Activated CD4-positive, alpha-beta memory T cell treated with anti-CD3 and anti-CD28 coated beads for 36 hours (primary cell): ENCODE results near the gene GUCY1A1. TPM values are rescaled to one million over a fixed set of nuclear protein-coding genes. Genes with fewer than 3 reads are reported as not detected.

Source experiments
- CTCF ChIA-PET: fragments of 350-600 bp; sonication (Branson Sonifier 250); formaldehyde crosslinking; loops from one replicate; lab custom pipeline; 2021; ENCODE audit warnings: antibody characterized with exemption, inconsistent platforms; lab: Charles Lee
- POLR2A ChIA-PET: fragments of 350-600 bp; sonication (Branson Sonifier 250); formaldehyde crosslinking; loops from one replicate; lab custom pipeline; 2021; ENCODE audit warnings: antibody characterized with exemption; lab: Charles Lee
- DNase-seq: peaks from one replicate; pipeline ENCODE4 v3.0.0-alpha.2; 2020
- H3K27ac Mint-ChIP-seq: one replicate; pipeline ENCODE4 v1.8.0; 2021; ENCODE audit warnings: mixed read lengths
- H3K27me3 Mint-ChIP-seq: one replicate; pipeline ENCODE4 v1.8.0; 2021; ENCODE audit warnings: mixed read lengths
- H3K36me3 Mint-ChIP-seq: one replicate; pipeline ENCODE4 v1.8.0; 2021; ENCODE audit warnings: mixed read lengths
- H3K4me1 Mint-ChIP-seq: one replicate; pipeline ENCODE4 v1.8.0; 2021; ENCODE audit warnings: low read depth, mixed read lengths
- H3K4me3 Mint-ChIP-seq: one replicate; pipeline ENCODE4 v1.8.0; 2021; ENCODE audit warnings: mild to moderate bottlenecking, mixed read lengths
- H3K9me3 Mint-ChIP-seq: one replicate; pipeline ENCODE4 v1.8.0; 2021; ENCODE audit warnings: mixed read lengths
- intact Hi-C: fragments of 100-400 bp; cut with micrococcal nuclease; formaldehyde crosslinking; loops from one replicate; pipeline ENCODE4 v1.15.1; 2023
- total RNA-seq, 2 experiments: library from RNA; stranded (reverse); gene quantifications; one replicate each; pipeline ENCODE4 v1.2.3, GENCODE V29; 2021

Gene GUCY1A1
- total RNA-seq, 2 experiments from 2014 or later = not detected

DNA sequence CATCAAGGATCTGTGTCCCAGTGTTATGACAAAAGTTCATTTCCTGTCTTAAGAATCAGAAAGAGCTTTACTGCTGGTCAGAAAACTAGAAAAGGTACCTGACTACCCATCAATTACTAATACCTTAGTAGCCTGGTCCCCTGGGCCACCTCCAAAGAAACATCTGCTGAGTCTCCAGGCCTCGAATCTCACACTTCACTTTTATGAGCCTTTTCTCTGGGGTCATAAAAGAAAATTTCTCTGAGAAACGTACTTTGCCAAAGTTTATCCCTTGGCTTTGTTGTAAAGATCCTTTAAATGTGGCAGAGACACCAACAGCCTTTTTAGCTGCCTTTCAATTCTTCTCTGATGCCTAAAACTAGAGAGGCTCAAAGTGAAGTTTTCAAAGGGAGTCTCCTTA lies 17.8 kb downstream of the GUCY1A1 start:
- ChIA-PET POLR2A (no interaction called here), CTCF (no interaction called here)
- no peak for DNase-seq
- Mint-ChIP-seq H3K27me3 (no peaks in the 10 kb centered on the region), H3K4me1 (no peaks in the 10 kb centered on the region), H3K4me3 (no peak overlapping the region), H3K27ac (no peak overlapping the region), H3K9me3 (no peaks in the 10 kb centered on the region), H3K36me3 (no peaks in the 10 kb centered on the region)
- intact Hi-C loops = no loop called here

DNA sequence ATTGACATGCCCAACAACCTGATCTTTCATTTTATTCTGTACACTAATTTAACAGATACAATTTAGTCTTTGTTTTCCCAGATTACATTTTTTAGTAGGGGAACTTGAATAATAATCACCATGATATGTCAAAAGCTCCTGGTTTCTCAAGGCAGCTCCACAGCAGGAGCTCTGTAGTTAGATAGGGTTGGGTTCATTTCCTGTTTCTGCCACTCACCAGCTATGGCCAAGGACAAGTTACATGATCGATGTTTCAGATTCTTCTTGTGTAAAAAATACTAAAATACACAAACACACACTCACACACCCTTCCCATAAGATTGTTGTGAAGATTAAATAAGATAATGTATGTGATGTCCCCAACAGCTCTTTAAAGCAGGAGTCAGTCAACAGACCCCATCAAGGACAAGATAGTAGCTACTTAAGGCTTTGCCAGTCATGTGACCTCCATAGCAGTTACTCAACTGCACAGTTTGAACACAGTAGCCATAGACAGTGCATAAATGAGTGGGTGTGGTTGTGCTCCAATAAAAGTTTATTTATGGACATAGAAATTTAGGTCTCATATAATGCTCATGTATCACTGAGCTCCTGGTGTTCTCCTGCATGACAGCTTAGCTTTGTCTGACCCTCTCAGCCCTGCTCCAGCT lies 18.4 kb downstream of the GUCY1A1 start:
- ChIA-PET POLR2A (no interaction called here), CTCF (no interaction called here)
- no peak for DNase-seq
- H3K9me3 Mint-ChIP-seq = no peaks in the 10 kb centered on the region
- H3K4me1 Mint-ChIP-seq = no peaks in the 10 kb centered on the region
- no peaks in the 10 kb centered on the region for H3K27me3 Mint-ChIP-seq
- H3K4me3 Mint-ChIP-seq = no peak overlapping the region
- intact Hi-C loops = no loop called here
- H3K27ac Mint-ChIP-seq = no peak overlapping the region
- H3K36me3 Mint-ChIP-seq = no peaks in the 10 kb centered on the region

DNA sequence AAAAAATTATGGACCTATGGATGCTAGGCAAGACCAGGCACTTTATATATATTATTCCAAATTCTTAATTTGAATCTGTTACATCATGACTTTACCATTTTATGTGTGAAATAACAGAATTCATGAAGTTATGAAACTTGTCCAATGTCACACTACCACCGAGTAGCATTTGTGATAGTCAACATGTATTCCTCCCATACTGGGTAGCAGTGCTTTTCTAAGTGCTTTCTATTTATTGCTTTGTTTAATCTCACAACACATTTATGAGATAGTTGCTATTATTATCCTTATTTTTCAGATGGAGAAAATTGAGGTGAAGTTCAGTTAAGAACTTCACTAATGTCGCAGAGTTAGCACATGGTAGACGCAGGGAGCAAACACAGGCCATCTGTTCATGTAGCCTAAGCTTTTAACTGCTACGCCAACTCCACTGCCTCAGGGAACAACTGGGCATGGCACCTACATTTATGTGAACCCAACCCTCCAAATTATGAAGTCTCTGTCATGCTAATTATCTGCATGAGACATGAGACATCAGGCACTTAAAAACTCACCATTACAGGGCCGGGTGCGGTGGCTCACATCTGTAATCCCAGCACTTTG lies 20.8 kb downstream of the GUCY1A1 start:
- no peaks in the 10 kb centered on the region for H3K4me1 Mint-ChIP-seq
- POLR2A ChIA-PET = no interaction called here
- intact Hi-C loops = no loop called here
- H3K27ac Mint-ChIP-seq = no peak overlapping the region
- no peaks in the 10 kb centered on the region for H3K9me3 Mint-ChIP-seq
- H3K36me3 Mint-ChIP-seq = no peaks in the 10 kb centered on the region
- no peaks in the 10 kb centered on the region for H3K27me3 Mint-ChIP-seq
- no peak for DNase-seq
- CTCF ChIA-PET = no interaction called here
- H3K4me3 Mint-ChIP-seq = no peak overlapping the region

DNA sequence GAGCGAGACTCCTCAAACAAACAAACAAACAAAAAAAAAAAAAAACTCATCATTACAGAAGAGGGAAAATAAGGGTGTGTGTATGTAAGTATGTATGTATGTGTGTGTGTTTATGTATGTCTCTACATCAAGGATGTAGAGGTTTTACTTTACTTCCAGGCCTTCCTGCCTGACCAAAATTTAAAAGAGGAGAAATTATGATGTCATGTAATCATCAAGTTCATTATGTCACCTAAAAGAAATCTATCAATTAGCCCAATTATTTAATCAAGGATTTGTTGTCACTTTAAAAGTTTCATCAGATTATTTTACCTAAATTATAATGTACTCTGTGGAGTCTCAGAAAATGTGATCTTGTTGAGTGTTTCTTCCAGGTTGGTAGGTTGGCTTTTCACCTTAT lies 21.6 kb downstream of the GUCY1A1 start:
- Mint-ChIP-seq H3K9me3 (no peaks in the 10 kb centered on the region), H3K4me1 (no peaks in the 10 kb centered on the region), H3K36me3 (no peaks in the 10 kb centered on the region), H3K4me3 (no peak overlapping the region), H3K27me3 (no peaks in the 10 kb centered on the region), H3K27ac (no peak overlapping the region)
- CTCF ChIA-PET = no interaction called here
- no peak for DNase-seq
- intact Hi-C loops = no loop called here
- POLR2A ChIA-PET = no interaction called here

DNA sequence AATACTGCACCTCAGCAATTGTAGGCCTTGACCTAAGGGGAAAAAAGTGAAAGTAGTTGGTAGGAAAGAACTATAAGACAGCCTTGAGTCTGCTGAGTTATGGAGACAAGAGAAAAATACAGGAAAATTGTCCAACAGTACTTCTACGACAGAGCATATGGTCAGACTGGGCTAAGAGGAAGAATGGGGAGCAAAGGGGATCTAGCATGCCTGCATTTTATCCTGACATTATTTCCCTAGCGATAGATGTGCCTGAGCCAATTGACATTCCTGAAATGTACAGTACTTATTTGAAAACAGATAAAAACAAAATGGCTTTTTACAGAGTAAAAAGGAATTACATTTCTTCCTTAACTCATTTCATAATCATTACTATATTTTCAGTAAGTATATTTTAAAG lies 22.2 kb downstream of the GUCY1A1 start:
- ChIA-PET CTCF (no interaction called here), POLR2A (no interaction called here)
- DNase-seq = no peak
- H3K27me3 Mint-ChIP-seq = no peaks in the 10 kb centered on the region
- no peak overlapping the region for H3K4me3 Mint-ChIP-seq
- no peaks in the 10 kb centered on the region for H3K36me3 Mint-ChIP-seq
- intact Hi-C loops = no loop called here
- H3K9me3 Mint-ChIP-seq = no peaks in the 10 kb centered on the region
- no peaks in the 10 kb centered on the region for H3K4me1 Mint-ChIP-seq
- no peak overlapping the region for H3K27ac Mint-ChIP-seq

DNA sequence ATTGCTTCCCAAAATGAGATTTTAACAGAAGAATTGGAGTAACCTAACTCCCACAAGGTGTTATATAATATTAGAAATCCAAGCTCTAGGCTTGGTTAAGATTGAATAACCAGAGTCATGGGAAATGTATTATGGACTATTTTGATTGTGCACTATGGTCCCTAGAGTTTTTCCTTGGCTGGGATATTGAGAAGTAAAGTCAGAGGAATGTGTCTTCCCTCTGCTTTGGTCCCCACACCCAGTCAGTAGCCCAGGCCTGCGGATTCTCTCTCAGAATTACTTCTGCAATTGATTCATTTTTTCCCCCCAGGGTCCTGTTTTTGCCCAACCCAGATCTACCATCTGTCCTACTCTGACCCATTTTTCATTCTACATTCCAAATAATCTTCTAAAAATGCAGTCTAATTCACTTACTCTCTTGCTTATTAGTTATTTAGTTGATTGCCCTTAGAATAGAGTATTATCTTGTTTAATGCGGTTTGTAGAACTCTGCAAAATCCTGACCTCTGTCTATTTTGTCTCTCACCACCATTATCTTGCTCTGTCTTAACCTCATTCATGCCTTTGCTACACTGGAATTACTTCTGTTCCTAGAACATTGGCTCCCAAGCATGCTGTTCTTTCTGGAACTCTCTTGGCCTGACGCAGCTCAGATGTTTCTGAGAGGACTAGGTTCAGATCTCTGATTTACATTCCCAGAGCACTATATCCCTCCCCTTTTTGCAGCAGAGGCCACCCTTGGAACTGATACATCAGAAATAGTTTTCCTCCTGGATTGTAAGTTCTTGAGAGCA lies 23.6 kb downstream of the GUCY1A1 start:
- POLR2A ChIA-PET = no interaction called here
- Mint-ChIP-seq H3K4me1 (no peaks in the 10 kb centered on the region), H3K9me3 (no peaks in the 10 kb centered on the region), H3K36me3 (no peaks in the 10 kb centered on the region), H3K4me3 (no peak overlapping the region), H3K27ac (no peak overlapping the region), H3K27me3 (no peaks in the 10 kb centered on the region)
- DNase-seq = no peak
- intact Hi-C loops = no loop called here
- CTCF ChIA-PET = interaction anchor here (1.0 kb wide), 1 partner anchor 97 kb away, joined by 3 read pairs; no protein-coding TSS in a partner anchor

DNA sequence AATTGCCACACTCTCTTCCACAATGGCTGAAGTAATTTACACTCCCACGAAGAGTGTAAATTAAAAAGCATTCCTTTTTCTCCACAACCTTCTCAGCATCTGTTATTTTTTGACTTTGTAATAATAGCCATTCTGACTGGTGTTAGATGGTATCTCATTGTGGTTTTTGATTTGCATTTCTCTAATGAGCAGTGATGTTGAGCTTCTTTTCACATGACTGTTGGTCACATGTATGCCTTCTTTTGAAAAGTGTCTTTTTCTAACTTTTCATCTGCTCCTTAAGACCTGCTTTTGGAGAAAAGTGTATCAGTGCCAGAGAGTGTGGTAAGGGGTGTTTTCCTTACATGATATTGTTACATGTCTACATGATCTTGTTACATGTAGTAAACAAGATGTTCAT lies 25.7 kb downstream of the GUCY1A1 start:
- Mint-ChIP-seq H3K27me3 (no peaks in the 10 kb centered on the region), H3K36me3 (no peaks in the 10 kb centered on the region), H3K27ac (no peak overlapping the region), H3K4me1 (no peaks in the 10 kb centered on the region), H3K4me3 (no peak overlapping the region), H3K9me3 (no peaks in the 10 kb centered on the region)
- no peak for DNase-seq
- ChIA-PET POLR2A (no interaction called here), CTCF (no interaction called here)
- intact Hi-C loops = no loop called here

DNA sequence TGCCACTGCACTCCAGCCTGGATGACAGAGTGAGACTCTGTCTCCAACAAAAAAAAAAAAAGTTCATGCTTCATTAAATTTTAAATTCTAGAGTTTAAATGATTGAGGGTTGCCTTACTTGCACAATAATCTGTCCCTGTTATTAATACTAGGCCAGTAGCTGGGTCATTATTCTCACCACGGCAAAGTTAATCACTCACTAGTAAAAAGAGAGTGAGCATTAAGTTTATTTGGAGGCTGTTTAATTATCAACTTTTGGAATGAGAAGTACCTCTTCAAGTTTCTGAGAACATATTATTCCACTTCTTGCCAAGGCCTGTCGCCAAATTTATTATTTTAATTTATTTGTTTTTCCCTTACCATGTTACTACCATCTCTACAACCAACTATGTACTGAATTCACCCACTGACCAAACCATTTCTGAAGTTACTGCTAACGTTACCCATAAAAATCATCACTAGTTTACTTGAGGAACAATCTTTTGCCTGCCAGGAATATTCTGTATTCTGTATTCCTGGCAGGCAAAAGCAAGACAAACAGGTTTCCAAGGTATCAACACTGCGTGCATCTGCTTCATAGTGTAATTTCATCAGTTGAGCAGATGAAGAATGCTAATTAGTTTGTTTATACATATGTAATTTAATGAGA lies 26.5 kb downstream of the GUCY1A1 start:
- no peaks in the 10 kb centered on the region for H3K27me3 Mint-ChIP-seq
- H3K9me3 Mint-ChIP-seq = no peaks in the 10 kb centered on the region
- DNase-seq = no peak
- no peak overlapping the region for H3K27ac Mint-ChIP-seq
- intact Hi-C loops = no loop called here
- no peaks in the 10 kb centered on the region for H3K36me3 Mint-ChIP-seq
- POLR2A ChIA-PET = no interaction called here
- no peak overlapping the region for H3K4me3 Mint-ChIP-seq
- no peaks in the 10 kb centered on the region for H3K4me1 Mint-ChIP-seq
- CTCF ChIA-PET = no interaction called here

DNA sequence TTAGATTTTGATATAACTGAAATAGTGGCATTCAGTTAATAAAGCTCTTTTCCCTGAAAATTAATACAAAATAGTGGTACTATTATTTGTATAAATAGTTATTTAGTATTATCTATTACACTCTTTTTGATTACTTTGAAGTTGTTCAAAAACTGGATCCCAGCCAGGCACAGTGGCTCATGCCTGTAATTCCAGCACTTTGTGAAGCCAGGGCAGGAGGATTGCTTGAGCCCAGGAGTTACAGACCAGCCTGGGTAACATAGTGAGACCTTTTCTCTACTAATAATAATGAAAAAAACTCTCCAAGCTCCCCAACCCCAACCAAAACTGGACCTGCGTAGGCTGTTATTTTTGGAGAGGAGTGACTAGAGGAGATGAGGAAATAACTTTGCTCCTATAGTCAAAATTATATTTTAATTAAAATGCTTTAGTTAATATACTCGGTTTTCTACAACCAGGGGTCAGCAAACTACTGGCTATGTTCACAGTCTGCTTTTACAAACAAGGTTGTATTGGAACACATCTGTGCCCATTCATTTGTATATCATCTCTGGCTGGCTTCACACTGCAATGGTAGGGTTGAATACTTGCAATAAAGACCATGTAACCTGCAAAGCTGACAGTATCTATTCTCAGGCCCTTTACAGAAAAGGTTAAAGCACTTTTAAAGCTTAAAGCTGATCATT lies 27.6 kb downstream of the GUCY1A1 start:
- H3K27ac Mint-ChIP-seq = no peak overlapping the region
- no peaks in the 10 kb centered on the region for H3K4me1 Mint-ChIP-seq
- POLR2A ChIA-PET = no interaction called here
- no peaks in the 10 kb centered on the region for H3K27me3 Mint-ChIP-seq
- CTCF ChIA-PET = no interaction called here
- DNase-seq = no peak
- H3K9me3 Mint-ChIP-seq = no peaks in the 10 kb centered on the region
- intact Hi-C loops = no loop called here
- no peaks in the 10 kb centered on the region for H3K36me3 Mint-ChIP-seq
- H3K4me3 Mint-ChIP-seq = no peak overlapping the region

DNA sequence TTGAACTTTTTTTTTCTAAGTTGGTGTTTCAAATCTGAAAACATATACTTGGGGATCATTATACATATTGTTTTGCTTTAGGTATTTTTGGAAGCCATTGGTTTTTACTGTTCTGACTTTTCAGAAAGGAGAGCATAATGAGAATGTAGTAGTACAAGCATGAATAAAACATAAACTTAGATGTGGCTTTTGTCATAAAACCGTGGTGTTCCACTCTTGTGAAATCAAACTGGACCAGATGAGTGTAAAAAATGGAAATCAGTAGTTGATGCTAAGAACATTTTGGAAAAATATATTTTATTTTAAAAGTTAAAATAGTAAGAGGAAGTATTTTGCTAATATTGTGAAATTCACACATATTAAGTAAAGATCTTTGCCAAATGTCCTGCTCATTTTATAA lies 29.6 kb downstream of the GUCY1A1 start:
- no peaks in the 10 kb centered on the region for H3K9me3 Mint-ChIP-seq
- intact Hi-C loops = no loop called here
- H3K27ac Mint-ChIP-seq = no peak overlapping the region
- H3K4me1 Mint-ChIP-seq = no peaks in the 10 kb centered on the region
- H3K27me3 Mint-ChIP-seq = no peaks in the 10 kb centered on the region
- no peaks in the 10 kb centered on the region for H3K36me3 Mint-ChIP-seq
- no peak overlapping the region for H3K4me3 Mint-ChIP-seq
- CTCF ChIA-PET = no interaction called here
- no peak for DNase-seq
- POLR2A ChIA-PET = no interaction called here

DNA sequence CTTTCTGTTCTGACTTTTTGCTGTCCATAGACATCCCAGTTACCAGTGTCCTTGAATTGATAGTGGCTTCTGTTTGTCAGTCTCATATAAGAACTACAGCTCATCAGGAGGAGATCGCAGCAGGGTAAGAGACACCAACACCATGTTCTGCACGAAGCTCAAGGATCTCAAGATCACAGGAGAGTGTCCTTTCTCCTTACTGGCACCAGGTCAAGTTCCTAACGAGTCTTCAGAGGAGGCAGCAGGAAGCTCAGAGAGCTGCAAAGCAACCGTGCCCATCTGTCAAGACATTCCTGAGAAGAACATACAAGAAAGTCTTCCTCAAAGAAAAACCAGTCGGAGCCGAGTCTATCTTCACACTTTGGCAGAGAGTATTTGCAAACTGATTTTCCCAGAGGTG lies 30.1 kb downstream of the GUCY1A1 start:
- intact Hi-C loops = no loop called here
- POLR2A ChIA-PET = no interaction called here
- H3K27ac Mint-ChIP-seq = no peak overlapping the region
- no peaks in the 10 kb centered on the region for H3K9me3 Mint-ChIP-seq
- H3K4me3 Mint-ChIP-seq = no peak overlapping the region
- no peak for DNase-seq
- CTCF ChIA-PET = no interaction called here
- H3K27me3 Mint-ChIP-seq = no peaks in the 10 kb centered on the region
- no peaks in the 10 kb centered on the region for H3K4me1 Mint-ChIP-seq
- no peaks in the 10 kb centered on the region for H3K36me3 Mint-ChIP-seq

DNA sequence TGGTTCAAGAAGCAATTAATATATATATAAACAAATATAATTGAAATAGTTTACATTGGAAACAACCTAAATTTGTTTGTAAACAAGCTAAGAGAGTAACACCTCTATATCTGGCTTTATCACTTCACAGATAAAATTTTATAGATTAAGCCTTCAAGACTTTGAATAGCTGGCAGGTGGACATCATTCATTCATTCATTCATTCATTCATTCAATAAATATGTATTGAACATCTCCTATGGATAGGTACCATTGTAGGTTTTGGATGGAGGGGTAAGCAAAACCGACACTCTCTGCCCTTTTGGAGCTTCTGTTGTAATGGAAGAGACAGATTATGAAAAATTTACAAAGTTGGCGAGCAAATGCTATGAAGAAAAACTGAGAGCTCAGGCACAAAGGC lies 35.2 kb downstream of the GUCY1A1 start:
- Mint-ChIP-seq H3K9me3 (no peaks in the 10 kb centered on the region), H3K27me3 (no peaks in the 10 kb centered on the region), H3K36me3 (no peaks in the 10 kb centered on the region), H3K4me3 (no peak overlapping the region), H3K4me1 (no peaks in the 10 kb centered on the region), H3K27ac (no peak overlapping the region)
- no peak for DNase-seq
- intact Hi-C loops = no loop called here
- POLR2A ChIA-PET = no interaction called here
- CTCF ChIA-PET = no interaction called here
